Measurements from ENCODE around the gene TADA2A.

Gene TADA2A

GRCh38 chr17:37406635-37407461, at the start of gene TADA2A, which contains the start of gene ACACA:
TSS of gene TADA2A (plus strand) at chr17:37406886. CDS start at chr17:37411366, 4,480 bp downstream.
TSS of gene ACACA (minus strand) at chr17:37406836. CDS start at chr17:37406299, 537 bp downstream.
- no peak for TF ChIP-seq CTCF (IDR thresholded peaks at IDR 0.05)
- H3K4me3 Mint-ChIP-seq: peak within 1 kb of the TSS; percentile 99
- DNase-seq: peak; percentile 83
- H3K9me3 Mint-ChIP-seq: no peaks in the 10 kb centered on the region
- H3K4me1 Mint-ChIP-seq: peaks cover 26% of the 10 kb centered on the region
- no peaks in the 10 kb centered on the region for H3K27me3 Mint-ChIP-seq (ENCODE audit: low read depth, poor library complexity)
- H3K27ac Mint-ChIP-seq: peak within 1 kb of the TSS; percentile 98
- H3K36me3 Mint-ChIP-seq (ENCODE audit: low read depth): peaks cover 44% of the 10 kb centered on the region

- H3K4me1 Mint-ChIP-seq: peaks cover 53% of the 10 kb centered on the region
- peak; percentile 79 for DNase-seq
These were observed 48.4 kb upstream of the TADA2A start for GRCh38 chr17:37358098-37358829.

GRCh38 chr17:37358830-37359681, 47.6 kb upstream of the TADA2A start:
- peaks cover 3% of the 10 kb centered on the region for H3K27me3 Mint-ChIP-seq (ENCODE audit: low read depth, poor library complexity)
- peak; percentile 98 for DNase-seq
- H3K4me1 Mint-ChIP-seq: peaks cover 52% of the 10 kb centered on the region
- peak overlapping the region; percentile 97 for H3K27ac Mint-ChIP-seq
- no peaks in the 10 kb centered on the region for H3K9me3 Mint-ChIP-seq
- TF ChIP-seq CTCF (IDR thresholded peaks at IDR 0.05): no peak
- H3K36me3 Mint-ChIP-seq (ENCODE audit: low read depth): peaks cover 11% of the 10 kb centered on the region
- peak overlapping the region; percentile 96 for H3K4me3 Mint-ChIP-seq

More at GRCh38 chr17:37358098-37358829, 48.4 kb upstream of the TADA2A start:
- Mint-ChIP-seq H3K27me3 (ENCODE audit: low read depth, poor library complexity) (peaks cover 3% of the 10 kb centered on the region), H3K9me3 (no peaks in the 10 kb centered on the region), H3K36me3 (ENCODE audit: low read depth) (peaks cover 18% of the 10 kb centered on the region), H3K27ac (peak overlapping the region; percentile 97), H3K4me3 (peak overlapping the region; percentile 96)
- TF ChIP-seq CTCF (IDR thresholded peaks at IDR 0.05): no peak

- peak overlapping the region; percentile 95 for H3K27ac Mint-ChIP-seq
- H3K36me3 Mint-ChIP-seq (ENCODE audit: low read depth): peaks cover 5% of the 10 kb centered on the region
- no peak for DNase-seq
- H3K27me3 Mint-ChIP-seq (ENCODE audit: low read depth, poor library complexity): peaks cover 3% of the 10 kb centered on the region
- H3K9me3 Mint-ChIP-seq: no peaks in the 10 kb centered on the region
- peaks cover 47% of the 10 kb centered on the region for H3K4me1 Mint-ChIP-seq
- peak overlapping the region; percentile 63 for H3K4me3 Mint-ChIP-seq
- no peak for TF ChIP-seq CTCF (IDR thresholded peaks at IDR 0.05)
These were observed 47.0 kb upstream of the TADA2A start for GRCh38 chr17:37359682-37360188.

- no peak for DNase-seq
- no peak for TF ChIP-seq CTCF (IDR thresholded peaks at IDR 0.05)
- Mint-ChIP-seq H3K4me1 (peaks cover 47% of the 10 kb centered on the region), H3K4me3 (no peak overlapping the region), H3K27me3 (ENCODE audit: low read depth, poor library complexity) (peaks cover 3% of the 10 kb centered on the region), H3K27ac (peak overlapping the region; percentile 95), H3K9me3 (no peaks in the 10 kb centered on the region), H3K36me3 (ENCODE audit: low read depth) (peaks cover 10% of the 10 kb centered on the region)
These were observed 46.1 kb upstream of the TADA2A start for GRCh38 chr17:37360632-37361031.
